Measurements from ENCODE around the gene DPP6. TPM values are rescaled to one million over a fixed set of nuclear protein-coding genes. Genes with fewer than 3 reads are reported as not detected.
A peak's percentile ranks its signal among the peaks of the same experiment; 100 is the strongest.

Gene DPP6
- total and polyA plus RNA-seq, 9 of the 15 experiments (the other 6 are each of a cell fraction or from before 2014, with no cell fraction given), result not detected

- Histone ChIP-seq H3K9me3 (replicated peaks; ENCODE audit: control insufficient read depth, insufficient read depth, low read depth, low read length) (no peaks in the 10 kb centered on the region), H3K36me3 (ENCODE audit: control insufficient read depth, insufficient read depth, low read length) (no peaks in the 10 kb centered on the region), H4K20me1 (replicated peaks; ENCODE audit: control insufficient read depth, insufficient read depth, low read length) (no peaks in the 10 kb centered on the region), H3K9me1 (ENCODE audit: control insufficient read depth, insufficient read depth, low read length) (no peaks in the 10 kb centered on the region), H3K4me3 (no peak overlapping the region), H3K4me1 (replicated peaks in 1 of 2; ENCODE audit: control insufficient read depth in 2 of 2, insufficient read depth in 2 of 2, low read length in 2 of 2) (no peaks in the 10 kb centered on the region), H3K79me2 (ENCODE audit: control insufficient read depth, insufficient read depth, low read length) (no peaks in the 10 kb centered on the region), H3K9ac (ENCODE audit: insufficient read depth in 1 of 2, low read depth in 2 of 2, low read length in 2 of 2) (no peak overlapping the region), H3K27me3 (ENCODE audit: control insufficient read depth in 2 of 2, insufficient read depth in 2 of 2, low read length in 2 of 2) (peaks cover 0 to 2% of the 10 kb centered on the region in 2 experiments; a peak in 1 of 5 replicates), H3K27ac (ENCODE audit: extremely low read depth, low read depth, low read length) (no peak overlapping the region), H2AFZ (ENCODE audit: low read depth, low read length) (no peak overlapping the region), H3K4me2 (ENCODE audit: insufficient read depth, low read length) (no peak overlapping the region)
- DNase-seq (ENCODE audit: extremely low read depth in 1 of 4, low spot score in 3 of 4) (peak in 1 of 4 experiments; percentile 22), FAIRE-seq (no peak), ATAC-seq (peak; percentile 75)
- ChIA-PET POLR2A (interaction anchor here (0.6 to 0.9 kb wide), 2 partner anchors 13 to 119 kb away, joined by 3 to 4 read pairs; no protein-coding TSS in a partner anchor), CTCF (ENCODE audit: low intra/inter-chr PET ratio) (no interaction called here)
- 3% methylated on average over 10 of the region's 10 CpGs for WGBS (ENCODE audit: insufficient coverage, low coverage, missing lambda C conversion rate)
- intact Hi-C loops (cut with micrococcal nuclease), result no loop called here
- no peak for TF ChIP-seq ILK (tag; IDR thresholded peaks at IDR 0.05; ENCODE audit: borderline replicate concordance, low read depth)
- TF ChIP-seq ZNF316 (IDR thresholded peaks at IDR 0.05), result peak; percentile 92
- TF ChIP-seq TSC22D4 (tag; IDR thresholded peaks at IDR 0.05), result no peak
- peak; percentile 71 for TF ChIP-seq MAFK (IDR thresholded peaks at IDR 0.05; ENCODE audit: low read length)
- TF ChIP-seq JUN (IDR thresholded peaks at IDR 0.05; ENCODE audit: borderline replicate concordance, low read depth, low read length), result no peak
- TF ChIP-seq JUN (CRISPR knock-in tag; IDR thresholded peaks at IDR 0.05; ENCODE audit: borderline replicate concordance), result no peak
- TF ChIP-seq MAFF (IDR thresholded peaks at IDR 0.05; ENCODE audit: low read length), result peak; percentile 63
- TF ChIP-seq ATF7 (IDR thresholded peaks at IDR 0.05), result no peak
- TF ChIP-seq C11orf30 (IDR thresholded peaks at IDR 0.05; ENCODE audit: low read depth), result peak; percentile 79
- TF ChIP-seq, protein P1, sequence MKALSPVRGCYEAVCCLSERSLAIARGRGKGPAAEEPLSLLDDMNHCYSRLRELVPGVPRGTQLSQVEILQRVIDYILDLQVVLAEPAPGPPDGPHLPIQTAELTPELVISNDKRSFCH (CRISPR knock-in tag; IDR thresholded peaks at IDR 0.05), result no peak
- TF ChIP-seq, protein P1 (tag; IDR thresholded peaks at IDR 0.05), result no peak
- TF ChIP-seq MAFG (tag; conservative IDR thresholded peaks at IDR 0.05), result peak; percentile 85
- TF ChIP-seq ETV1 (tag; conservative IDR thresholded peaks at IDR 0.05; ENCODE audit: low read depth), result no peak
- TF ChIP-seq RAD51 (IDR thresholded peaks at IDR 0.05; ENCODE audit: borderline replicate concordance, low read depth), result peak; percentile 60; the same call in 1 of the 2 replicates
- TF ChIP-seq MECOM (CRISPR knock-in tag; IDR thresholded peaks at IDR 0.05), result no peak
- peak; percentile 82 for TF ChIP-seq TFE3 (CRISPR knock-in tag; IDR thresholded peaks at IDR 0.05)
- TF ChIP-seq NFRKB (IDR thresholded peaks at IDR 0.05; ENCODE audit: low read depth), result no peak
- in situ Hi-C loops (cut with MboI), result no loop called here
- no TSS peak for BruUV-seq (replicated peaks)
Observed at GRCh38 chr7:154553711-154554265, 501.6 kb downstream of the DPP6 start.
